Lung (tissue), 12 donors: ENCODE data around the gene TMEM178B. TPM values are rescaled to one million over a fixed set of nuclear protein-coding genes. Genes with fewer than 3 reads are reported as not detected.

Source experiments
- ATAC-seq: fragments of 200-7000 bp; cut with Tn5 transposase; one replicate; pipeline ENCODE4 v1.9.1; 2020; ENCODE audit warnings: moderate number of reproducible peaks; ENCODE audit not compliant: insufficient read depth, low FRiP score
- DNase-seq, 3 donors: peaks; one replicate each; pipeline ENCODE4 v3.0.0-alpha.2; 2013 to 2017
- H3K27ac ChIP-seq, 2 donors: one replicate each; pipeline ENCODE4 v1.5.1; 2013; ENCODE audit warnings: mild to moderate bottlenecking in 2 of 2, moderate library complexity in 2 of 2, control low read depth in 1 of 2, inconsistent platforms in 1 of 2, low read depth in 1 of 2, low read length in 1 of 2
- H3K27me3 ChIP-seq, 3 donors: one replicate each; pipeline ENCODE4 v1.5.1; 2013; ENCODE audit warnings: low read length in 2 of 3; ENCODE audit not compliant: control insufficient read depth in 3 of 3, insufficient read depth in 3 of 3
- H3K36me3 ChIP-seq, 4 donors: one replicate each; pipeline ENCODE4 v1.5.1; 2013; ENCODE audit warnings: low read length in 4 of 4, mild to moderate bottlenecking in 1 of 4, moderate library complexity in 1 of 4; ENCODE audit not compliant: control insufficient read depth in 4 of 4, insufficient read depth in 4 of 4
- H3K4me1 ChIP-seq, 5 donors: one replicate each; pipeline ENCODE4 v1.5.1; 2013; ENCODE audit warnings: low read length in 5 of 5, mild to moderate bottlenecking in 2 of 5, moderate library complexity in 1 of 5; ENCODE audit not compliant: control insufficient read depth in 5 of 5, insufficient read depth in 5 of 5
- H3K4me3 ChIP-seq: one replicate; pipeline ENCODE4 v1.5.1; 2013; ENCODE audit warnings: mild to moderate bottlenecking, control low read depth, moderate library complexity
- H3K9ac ChIP-seq, 2 donors: one replicate each; pipeline ENCODE4 v1.5.1; 2013; ENCODE audit warnings: low read length in 2 of 2, control low read depth in 1 of 2; ENCODE audit not compliant: insufficient read depth in 1 of 2
- H3K9me3 ChIP-seq, 4 donors: one replicate each; pipeline ENCODE4 v1.5.1; 2013; ENCODE audit warnings: low read length in 3 of 4, mild to moderate bottlenecking in 1 of 4, moderate library complexity in 1 of 4; ENCODE audit not compliant: control insufficient read depth in 4 of 4, insufficient read depth in 3 of 4
- CTCF ChIP-seq: IDR thresholded peaks from 2 replicates; pipeline ENCODE4 v1.5.1; 2012; ENCODE audit warnings: mild to moderate bottlenecking; ENCODE audit errors: control extremely low read depth, extremely low read depth
- WGBS, 2 donors: extraction: QIAGEN DNeasy Blood & Tissue Kit; methylation state at CpG; one replicate each; pipeline ENCODE4 v1.1.7; 2013; 5-methylcytosine and 5-hydroxymethylcytosine counted together
- polyA plus RNA-seq, 2 donors: library from polyadenylated mRNA; stranded (reverse); fragments of 200-250 nt; gene quantifications; one replicate each; pipeline ENCODE4 v1.2.1, GENCODE V29; 2013
- total RNA-seq, 2 donors: library from RNA; depleted of rRNA in 1 of 2; stranded (reverse); fragments of >200 nt in 1 of 2; gene quantifications; one replicate each; pipeline ENCODE4 v1.2.1, GENCODE V29; 2014 to 2021
- donor health status: control.
- donor health status: control.
- donor health status: Bipolar disorder and iron deficiency.
- donor health status: healthy.
- donor health status: DM: yes; HTN: yes; CAD: no.

Gene TMEM178B
- total and polyA plus RNA-seq, 4 donors: 0.04 to 2.4 (median 0.48) TPM

GRCh38 chr7:141144921-141145629, 71.2 kb downstream of the TMEM178B start:
- H3K4me1 ChIP-seq: no peaks in the 10 kb centered on the region
- no peak for ATAC-seq
- TF ChIP-seq CTCF: no peak
- H3K4me3 ChIP-seq: no peak overlapping the region
- no peak for DNase-seq
- no peaks in the 10 kb centered on the region for H3K36me3 ChIP-seq
- no peak overlapping the region for H3K9ac ChIP-seq
- H3K27me3 ChIP-seq: no peaks in the 10 kb centered on the region
- peaks cover 0 to 5% (median 2%) of the 10 kb centered on the region in 4 donors for H3K9me3 ChIP-seq
- H3K27ac ChIP-seq: no peak overlapping the region
- WGBS, 2 donors: 73 to 83% methylated on average over 4 of the region's 4 CpGs

GRCh38 chr7:141145630-141145982, 71.7 kb downstream of the TMEM178B start:
- no peak for TF ChIP-seq CTCF
- H3K4me3 ChIP-seq: no peak overlapping the region
- no peak overlapping the region for H3K27ac ChIP-seq
- DNase-seq (no peak), ATAC-seq (no peak)
- H3K4me1 ChIP-seq: no peaks in the 10 kb centered on the region
- no peak overlapping the region for H3K9ac ChIP-seq
- H3K36me3 ChIP-seq: no peaks in the 10 kb centered on the region
- no peaks in the 10 kb centered on the region for H3K27me3 ChIP-seq
- H3K9me3 ChIP-seq: peaks cover 0 to 5% (median 2%) of the 10 kb centered on the region in 4 donors
- WGBS, 2 donors: 61 to 73% methylated on average over 3 of the region's 3 CpGs

GRCh38 chr7:141147482-141147881, 73.6 kb downstream of the TMEM178B start:
- TF ChIP-seq CTCF: no peak
- no peaks in the 10 kb centered on the region for H3K36me3 ChIP-seq
- 82 to 88% methylated on average over 4 of the region's 4 CpGs for WGBS, 2 donors

GRCh38 chr7:141150465-141150864, 76.6 kb downstream of the TMEM178B start:
- Histone ChIP-seq H3K27ac (no peak overlapping the region), H3K36me3 (no peaks in the 10 kb centered on the region), H3K9me3 (peaks cover 0 to 2% (median 0%) of the 10 kb centered on the region in 4 donors), H3K9ac (no peak overlapping the region), H3K4me3 (no peak overlapping the region), H3K4me1 (peaks cover 0 to 5% (median 0%) of the 10 kb centered on the region in 5 donors), H3K27me3 (no peaks in the 10 kb centered on the region)
- 73 to 77% methylated on average over 2 of the region's 2 CpGs for WGBS, 2 donors
- TF ChIP-seq CTCF: no peak
- no peak for ATAC-seq
- no peak for DNase-seq

More at GRCh38 chr7:141147482-141147881, 73.6 kb downstream of the TMEM178B start:
- Histone ChIP-seq H3K4me3 (no peak overlapping the region), H3K27ac (no peak overlapping the region), H3K27me3 (no peaks in the 10 kb centered on the region), H3K4me1 (no peaks in the 10 kb centered on the region), H3K9me3 (peaks cover 0 to 2% (median under 1%) of the 10 kb centered on the region in 4 donors), H3K9ac (no peak overlapping the region)
- no peak for DNase-seq
- ATAC-seq: no peak
